ENCODE measurements around the gene FGF5.

DNA sequence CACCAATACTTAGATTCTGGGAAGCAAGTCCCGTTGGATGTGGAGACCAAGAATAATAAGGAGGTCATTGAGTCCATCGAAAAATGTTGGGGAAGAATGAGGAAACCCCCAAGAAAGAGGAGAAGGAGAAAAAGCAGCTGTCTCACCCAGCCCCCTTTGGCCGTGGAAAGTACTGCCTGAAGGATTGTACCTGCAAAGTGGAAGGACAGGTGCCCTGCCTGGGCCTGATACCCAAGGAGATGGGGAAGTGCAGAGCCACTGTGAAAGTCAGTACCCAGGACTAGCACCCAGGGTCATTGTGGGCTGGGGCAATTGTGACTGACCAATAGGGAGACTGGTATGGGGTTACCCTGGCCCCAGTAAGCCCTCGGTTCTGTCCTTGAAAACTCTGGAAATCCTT is 55.3 kb downstream of the FGF5 start:
- no peak for TF ChIP-seq POLR2AphosphoS5 (IDR thresholded peaks at IDR 0.05)
- TF ChIP-seq, protein P1, sequence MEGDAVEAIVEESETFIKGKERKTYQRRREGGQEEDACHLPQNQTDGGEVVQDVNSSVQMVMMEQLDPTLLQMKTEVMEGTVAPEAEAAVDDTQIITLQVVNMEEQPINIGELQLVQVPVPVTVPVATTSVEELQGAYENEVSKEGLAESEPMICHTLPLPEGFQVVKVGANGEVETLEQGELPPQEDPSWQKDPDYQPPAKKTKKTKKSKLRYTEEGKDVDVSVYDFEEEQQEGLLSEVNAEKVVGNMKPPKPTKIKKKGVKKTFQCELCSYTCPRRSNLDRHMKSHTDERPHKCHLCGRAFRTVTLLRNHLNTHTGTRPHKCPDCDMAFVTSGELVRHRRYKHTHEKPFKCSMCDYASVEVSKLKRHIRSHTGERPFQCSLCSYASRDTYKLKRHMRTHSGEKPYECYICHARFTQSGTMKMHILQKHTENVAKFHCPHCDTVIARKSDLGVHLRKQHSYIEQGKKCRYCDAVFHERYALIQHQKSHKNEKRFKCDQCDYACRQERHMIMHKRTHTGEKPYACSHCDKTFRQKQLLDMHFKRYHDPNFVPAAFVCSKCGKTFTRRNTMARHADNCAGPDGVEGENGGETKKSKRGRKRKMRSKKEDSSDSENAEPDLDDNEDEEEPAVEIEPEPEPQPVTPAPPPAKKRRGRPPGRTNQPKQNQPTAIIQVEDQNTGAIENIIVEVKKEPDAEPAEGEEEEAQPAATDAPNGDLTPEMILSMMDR (IDR thresholded peaks at IDR 0.05) = no peak
- TF ChIP-seq EP300 (IDR thresholded peaks at IDR 0.05; ENCODE audit: low read depth) = no peak
- TF ChIP-seq POLR2A (IDR thresholded peaks at IDR 0.05) = no peak

All from transverse colon (tissue), 4 donors.